Neuron (in vitro differentiated cells): ENCODE results near the gene STIM1.
"Not testable (repeated sequence)": the region's sequence is repeated elsewhere in the genome, so short reads cannot be mapped to it uniquely, and the experiment has no call there.

Source experiments
- H2AFZ ChIP-seq: one replicate; pipeline ENCODE4 v1.6.1; 2013; ENCODE audit warnings: low read depth, mild to moderate bottlenecking, inconsistent platforms, low read length, moderate library complexity
- H3K27me3 ChIP-seq: one replicate; pipeline ENCODE4 v1.6.1; 2013; ENCODE audit warnings: low read length; ENCODE audit not compliant: insufficient read depth
- H3K36me3 ChIP-seq: one replicate; pipeline ENCODE4 v1.6.1; 2013; ENCODE audit warnings: low read length; ENCODE audit not compliant: insufficient read depth
- H3K4me1 ChIP-seq: one replicate; pipeline ENCODE4 v1.6.1; 2013; ENCODE audit warnings: low read length; ENCODE audit not compliant: insufficient read depth
- H3K4me3 ChIP-seq: 2 replicates; pipeline ENCODE4 v1.5.1; 2013; ENCODE audit warnings: mild to moderate bottlenecking, low read length, moderate library complexity
- H3K9me3 ChIP-seq: one replicate; pipeline ENCODE4 v1.6.1; 2013; ENCODE audit warnings: low read length

The STIM1 gene

DNA sequence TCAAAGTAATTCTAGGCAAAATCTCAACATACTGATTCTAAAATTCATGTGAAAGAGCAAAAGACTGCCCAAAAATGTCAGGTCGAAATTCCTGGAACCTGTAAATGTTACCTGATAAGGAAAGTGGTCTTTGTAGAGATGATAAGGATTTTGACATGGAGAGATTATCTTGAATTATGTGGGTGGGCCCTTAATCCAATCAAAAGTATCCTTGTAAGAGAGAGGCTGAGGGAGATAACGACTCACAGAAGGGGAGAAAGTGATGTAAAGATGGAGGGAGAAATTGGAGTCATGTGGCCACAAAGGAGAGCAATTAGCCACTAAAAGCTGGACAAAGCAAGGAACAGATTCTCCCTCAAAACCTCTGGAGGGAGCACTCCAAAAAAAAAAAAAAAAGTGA is 259.7 kb downstream of the STIM1 start:
- H3K36me3 ChIP-seq: peaks cover 77% of the 10 kb centered on the region
- H2AFZ ChIP-seq: no peak overlapping the region
- no peaks in the 10 kb centered on the region for H3K9me3 ChIP-seq
- no peak overlapping the region for H3K4me3 ChIP-seq
- H3K4me1 ChIP-seq: no peaks in the 10 kb centered on the region
- H3K27me3 ChIP-seq: no peaks in the 10 kb centered on the region

DNA sequence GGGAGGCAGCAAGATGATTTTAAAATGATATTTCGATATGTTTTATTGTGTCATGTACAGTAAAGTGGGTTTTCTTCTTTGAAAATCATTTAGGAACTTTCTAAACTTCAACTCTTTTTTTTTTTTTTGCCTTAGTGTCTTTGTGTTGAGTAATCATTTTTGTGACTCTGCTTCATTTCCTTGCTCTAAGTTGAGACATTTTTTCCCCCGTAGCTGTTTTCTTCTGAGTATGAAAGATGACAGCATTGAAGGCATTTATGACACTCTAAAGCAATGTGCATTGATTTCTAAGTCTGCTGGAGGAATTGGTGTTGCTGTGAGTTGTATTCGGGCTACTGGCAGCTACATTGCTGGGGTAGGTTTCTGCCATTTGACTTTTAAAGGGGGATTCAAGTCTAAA is 262.6 kb downstream of the STIM1 start:
- Histone ChIP-seq H3K9me3 (no peaks in the 10 kb centered on the region), H3K36me3 (peaks cover 80% of the 10 kb centered on the region), H3K4me3 (no peak overlapping the region), H3K4me1 (no peaks in the 10 kb centered on the region), H2AFZ (no peak overlapping the region), H3K27me3 (no peaks in the 10 kb centered on the region)

DNA sequence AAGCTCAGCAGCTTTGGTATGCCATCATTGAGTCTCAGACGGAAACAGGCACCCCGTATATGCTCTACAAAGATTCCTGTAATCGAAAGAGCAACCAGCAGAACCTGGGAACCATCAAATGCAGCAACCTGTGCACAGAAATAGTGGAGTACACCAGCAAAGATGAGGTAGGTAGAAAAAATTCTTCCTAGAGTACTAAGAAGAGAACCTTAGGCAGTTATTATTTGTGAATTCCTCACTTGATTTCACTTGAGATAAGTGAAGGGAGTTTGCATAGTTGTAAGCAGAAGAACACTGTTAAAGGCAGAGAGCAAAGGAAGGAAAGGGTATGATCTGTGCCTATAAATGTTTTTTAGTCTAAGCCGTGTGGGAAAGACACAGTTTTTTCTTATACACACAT is 267.8 kb downstream of the STIM1 start:
- H3K36me3 ChIP-seq: peaks cover 90% of the 10 kb centered on the region
- no peaks in the 10 kb centered on the region for H3K27me3 ChIP-seq
- no peak overlapping the region for H2AFZ ChIP-seq
- no peaks in the 10 kb centered on the region for H3K4me1 ChIP-seq
- H3K9me3 ChIP-seq: no peaks in the 10 kb centered on the region
- no peak overlapping the region for H3K4me3 ChIP-seq

DNA sequence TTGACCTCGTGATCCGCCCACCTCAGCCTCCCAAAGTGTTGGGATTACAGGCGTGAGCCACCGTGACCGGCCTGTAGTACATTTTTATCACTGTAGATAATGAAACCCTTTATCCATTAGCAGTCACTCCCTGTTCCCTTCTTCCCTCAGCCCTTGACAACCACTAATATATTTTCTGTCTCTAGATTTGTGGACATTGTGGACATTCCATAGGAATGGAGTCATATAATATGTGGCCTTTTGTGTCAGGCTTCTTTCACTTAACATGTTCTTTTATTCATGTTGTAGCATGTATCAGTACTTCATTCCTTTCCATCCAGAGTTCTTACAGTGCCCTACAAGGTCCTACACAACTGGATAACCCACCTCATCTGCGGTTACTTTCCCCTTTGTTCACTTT is 269.7 kb downstream of the STIM1 start:
- H3K4me1 ChIP-seq: no peaks in the 10 kb centered on the region
- no peak overlapping the region for H3K4me3 ChIP-seq
- no peaks in the 10 kb centered on the region for H3K27me3 ChIP-seq
- no peaks in the 10 kb centered on the region for H3K9me3 ChIP-seq
- peaks cover 92% of the 10 kb centered on the region for H3K36me3 ChIP-seq
- no peak overlapping the region for H2AFZ ChIP-seq

DNA sequence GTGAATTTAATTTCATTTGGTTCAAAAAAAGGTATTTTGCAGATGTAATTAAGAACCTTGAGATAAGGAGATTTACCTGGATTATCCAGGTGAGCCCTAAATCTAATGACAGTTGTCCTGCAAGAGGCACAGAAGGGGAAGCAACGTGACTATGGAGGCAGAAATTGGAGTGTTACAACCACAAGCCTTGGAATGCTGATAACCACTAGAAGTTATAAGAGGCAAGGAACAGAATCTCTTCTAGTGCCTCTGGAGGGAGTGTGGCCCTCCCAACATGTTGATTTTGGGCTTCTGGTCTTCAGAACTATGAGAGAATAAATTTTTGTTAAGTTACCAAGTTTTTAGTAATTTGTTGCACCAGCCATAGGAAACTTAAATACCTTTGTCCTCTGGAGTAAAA is 271.9 kb downstream of the STIM1 start:
- H3K4me3 ChIP-seq: no peak overlapping the region

DNA sequence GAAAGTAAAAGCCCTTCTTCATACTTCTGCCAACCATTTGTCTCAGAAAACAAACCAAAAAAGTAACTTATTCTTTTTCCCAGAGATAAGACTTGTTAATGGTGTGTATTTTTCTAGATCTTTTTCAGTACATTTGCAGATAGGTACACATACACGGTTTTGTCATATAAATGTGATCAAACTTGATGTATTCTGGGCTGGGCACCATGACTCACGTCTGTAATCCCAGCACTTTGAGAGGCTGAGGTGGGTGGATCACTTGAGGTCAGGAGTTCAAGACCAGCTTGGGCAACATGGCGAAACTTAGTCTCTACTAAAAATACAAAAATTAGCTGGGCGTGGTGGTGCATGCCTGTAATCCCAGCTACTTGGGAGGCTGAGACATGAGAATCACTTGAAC is 274.8 kb downstream of the STIM1 start:
- H3K27me3 ChIP-seq, H3K4me1 ChIP-seq, H3K9me3 ChIP-seq, H3K4me3 ChIP-seq, H2AFZ ChIP-seq: not testable (repeated sequence)
- H3K36me3 ChIP-seq: peaks cover 93% of the 10 kb centered on the region

More for the DNA sequence above, 271.9 kb downstream of the STIM1 start:
- no peaks in the 10 kb centered on the region for H3K4me1 ChIP-seq
- H3K9me3 ChIP-seq: no peaks in the 10 kb centered on the region
- no peaks in the 10 kb centered on the region for H3K27me3 ChIP-seq
- peaks cover 90% of the 10 kb centered on the region for H3K36me3 ChIP-seq
- H2AFZ ChIP-seq: no peak overlapping the region

DNA sequence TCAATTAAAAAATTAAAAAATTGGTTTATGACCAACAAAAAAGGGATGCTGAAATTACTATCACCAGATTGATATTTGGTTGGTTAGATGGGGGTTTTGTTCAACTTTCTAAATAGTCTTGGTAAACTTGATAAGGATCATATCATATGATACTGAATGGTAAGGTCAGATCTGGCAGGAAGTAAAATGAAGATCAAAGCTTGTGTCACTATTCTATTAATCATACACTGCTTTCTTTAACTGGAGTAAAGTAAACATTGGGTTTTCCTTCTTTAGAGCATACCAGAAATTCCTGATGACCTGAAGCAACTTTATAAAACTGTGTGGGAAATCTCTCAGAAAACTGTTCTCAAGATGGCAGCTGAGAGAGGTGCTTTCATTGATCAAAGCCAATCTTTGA is 279.3 kb downstream of the STIM1 start:
- peaks cover 26% of the 10 kb centered on the region for H3K9me3 ChIP-seq
- H3K27me3 ChIP-seq: no peaks in the 10 kb centered on the region
- no peaks in the 10 kb centered on the region for H3K4me1 ChIP-seq
- H3K4me3 ChIP-seq: no peak overlapping the region
- H2AFZ ChIP-seq: no peak overlapping the region
- H3K36me3 ChIP-seq: peaks cover 80% of the 10 kb centered on the region

DNA sequence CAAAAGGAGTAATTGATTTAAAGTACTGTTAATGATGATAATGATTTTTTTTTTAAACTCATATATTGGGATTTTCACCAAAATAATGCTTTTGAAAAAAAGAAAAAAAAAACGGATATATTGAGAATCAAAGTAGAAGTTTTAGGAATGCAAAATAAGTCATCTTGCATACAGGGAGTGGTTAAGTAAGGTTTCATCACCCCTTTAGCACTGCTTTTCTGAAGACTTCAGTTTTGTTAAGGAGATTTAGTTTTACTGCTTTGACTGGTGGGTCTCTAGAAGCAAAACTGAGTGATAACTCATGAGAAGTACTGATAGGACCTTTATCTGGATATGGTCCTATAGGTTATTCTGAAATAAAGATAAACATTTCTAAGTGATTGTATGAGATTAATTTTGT is 283.0 kb downstream of the STIM1 start:
- Histone ChIP-seq H3K9me3 (peaks cover 33% of the 10 kb centered on the region), H3K4me3 (no peak overlapping the region), H3K4me1 (no peaks in the 10 kb centered on the region), H2AFZ (no peak overlapping the region), H3K27me3 (no peaks in the 10 kb centered on the region), H3K36me3 (peaks cover 74% of the 10 kb centered on the region)

DNA sequence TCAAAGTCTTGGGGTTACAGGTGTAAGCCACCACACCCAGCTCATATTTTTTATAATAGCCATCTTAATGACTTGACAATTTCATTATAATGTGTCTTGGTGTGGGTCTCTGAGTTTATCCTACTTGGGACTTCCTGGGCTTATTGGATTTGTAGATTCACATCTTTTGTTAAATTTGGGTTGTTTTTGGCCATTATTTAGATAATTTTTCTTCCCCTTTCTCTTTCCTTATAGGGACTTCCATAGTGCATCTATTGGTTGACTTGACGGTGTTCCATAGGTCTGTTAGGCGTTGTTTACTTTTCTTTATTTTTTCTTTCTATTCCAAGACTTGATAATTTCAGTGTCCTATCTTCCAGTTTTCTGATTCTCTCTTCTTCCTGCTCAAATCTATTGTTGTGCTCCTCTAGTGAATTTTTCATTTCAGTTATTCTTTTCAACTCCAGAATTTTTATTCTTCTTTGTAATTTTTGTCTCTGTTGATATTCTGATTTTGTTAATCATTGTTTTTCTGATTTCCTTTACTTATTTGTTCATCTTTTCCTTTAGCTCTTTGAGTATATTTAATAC is 284.7 kb downstream of the STIM1 start:
- no peak overlapping the region for H2AFZ ChIP-seq
- H3K36me3 ChIP-seq: peaks cover 61% of the 10 kb centered on the region
- no peak overlapping the region for H3K4me3 ChIP-seq
- H3K4me1 ChIP-seq: no peaks in the 10 kb centered on the region
- no peaks in the 10 kb centered on the region for H3K27me3 ChIP-seq
- peaks cover 32% of the 10 kb centered on the region for H3K9me3 ChIP-seq
